SK-N-SH treated with all-trans-retinoic acid at 6 μM for 48 hours (cell line): ENCODE results near the gene ANKRD2.

Source experiments
- ARNTL ChIP-seq: fragments of 450-650 bp; formaldehyde crosslinking; IDR thresholded peaks from 2 replicates; pipeline ENCODE4 v1.5.0; 2020; ENCODE audit warnings: low read depth, mild to moderate bottlenecking, moderate library complexity, borderline replicate concordance
- BACH2 ChIP-seq: fragments of 250-450 bp; sonication (Bioruptor Pico); IDR thresholded peaks from 2 replicates; pipeline ENCODE4 v1.9.0; 2021; ENCODE audit warnings: mild to moderate bottlenecking, borderline replicate concordance
- CSDC2 ChIP-seq: fragments of 250-450 bp; sonication (Bioruptor Pico); IDR thresholded peaks from 2 replicates; pipeline ENCODE4 v1.5.0; 2020; ENCODE audit warnings: mild to moderate bottlenecking, moderate library complexity
- GLIS3 ChIP-seq: fragments of 250-450 bp; sonication (Bioruptor Pico); IDR thresholded peaks from 2 replicates; pipeline ENCODE4 v1.5.0; 2020; ENCODE audit warnings: mild to moderate bottlenecking, moderate library complexity
- ISL1 ChIP-seq: fragments of 250-450 bp; sonication (Bioruptor Pico); IDR thresholded peaks from 2 replicates; pipeline ENCODE4 v2.1.2; 2022; ENCODE audit warnings: mild to moderate bottlenecking, moderate library complexity
- ZC3H10 ChIP-seq: fragments of 250-450 bp; sonication (Bioruptor Pico); IDR thresholded peaks from 2 replicates; pipeline ENCODE4 v1.5.1; 2021; ENCODE audit warnings: mild to moderate bottlenecking, moderate library complexity
- ZFP3 ChIP-seq: fragments of 250-450 bp; sonication (Bioruptor Pico); IDR thresholded peaks from 2 replicates; pipeline ENCODE4 v1.5.0; 2020; ENCODE audit warnings: mild to moderate bottlenecking, moderate library complexity
- ZFP30 ChIP-seq: fragments of 450-650 bp; formaldehyde crosslinking; IDR thresholded peaks from 2 replicates; pipeline ENCODE4 v1.5.0; 2022; ENCODE audit warnings: mild to moderate bottlenecking, moderate library complexity
- ZNF565 ChIP-seq: fragments of 450-650 bp; formaldehyde crosslinking; conservative IDR thresholded peaks from 2 replicates; pipeline ENCODE4 v1.5.0; 2020; ENCODE audit warnings: low read depth, mild to moderate bottlenecking, moderate library complexity
- ZNF70 ChIP-seq: fragments of 450-650 bp; formaldehyde crosslinking; IDR thresholded peaks from 2 replicates; pipeline ENCODE4 v1.5.0; 2020; ENCODE audit warnings: mild to moderate bottlenecking, moderate library complexity
- ZNF8 ChIP-seq: fragments of 450-650 bp; formaldehyde crosslinking; IDR thresholded peaks from 2 replicates; pipeline ENCODE4 v1.5.0; 2020; ENCODE audit warnings: mild to moderate bottlenecking, moderate library complexity
- TF ChIP-seq, protein P1 (sequence below): fragments of 250-450 bp; sonication (Bioruptor Pico); IDR thresholded peaks from 2 replicates; pipeline ENCODE4 v1.8.0; 2021; ENCODE audit warnings: low read depth, mild to moderate bottlenecking, moderate library complexity, borderline replicate concordance
- TF ChIP-seq, protein P2 (sequence below): fragments of 250-450 bp; sonication (Bioruptor Pico); IDR thresholded peaks from 2 replicates; pipeline ENCODE4 v1.5.0; 2020; ENCODE audit warnings: mild to moderate bottlenecking, moderate library complexity
- TF ChIP-seq, protein P3 (sequence below): fragments of 250-450 bp; sonication (Bioruptor Pico); IDR thresholded peaks from 2 replicates; pipeline ENCODE4 v1.8.0; 2020; ENCODE audit warnings: mild to moderate bottlenecking, moderate library complexity, borderline replicate concordance

DNA sequence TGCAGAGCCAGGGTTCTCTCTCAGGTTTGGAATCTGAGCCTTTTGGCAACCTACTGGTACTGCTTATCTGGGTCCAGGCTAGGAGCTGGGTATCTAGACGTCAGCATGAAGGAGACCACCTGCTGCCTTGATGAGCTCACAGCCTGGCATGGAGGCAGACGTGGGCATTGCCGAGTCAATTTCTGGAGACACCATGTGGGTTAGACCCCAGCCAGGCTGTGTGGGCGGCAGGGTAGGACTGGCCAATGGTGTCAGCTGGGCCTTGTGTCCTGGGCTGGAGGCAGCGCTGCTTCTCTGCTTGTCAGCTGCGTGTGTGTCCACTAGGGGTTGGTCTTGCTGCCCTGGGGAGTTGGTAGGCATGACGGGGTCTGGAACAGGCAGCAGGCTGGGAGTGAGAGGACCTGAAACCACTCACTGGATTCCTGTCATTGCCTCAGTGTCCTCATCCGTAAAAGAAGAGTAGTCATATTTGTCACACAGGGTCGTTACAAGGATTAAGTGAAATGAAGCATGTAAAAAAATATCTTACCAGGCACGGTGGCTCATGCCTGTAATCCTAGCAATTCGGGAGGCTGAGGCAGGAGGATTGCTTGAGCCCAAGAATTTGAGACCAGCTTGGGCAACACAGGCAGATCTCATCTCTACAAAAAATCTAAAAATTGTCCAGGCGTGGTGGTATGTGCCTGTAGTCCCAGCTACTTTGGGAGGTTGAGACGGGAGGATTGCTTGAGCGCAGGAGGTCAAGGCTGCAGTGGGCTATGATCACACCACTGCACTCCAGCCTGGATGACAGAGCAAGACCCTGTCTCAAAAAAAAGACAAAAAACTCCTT lies 31.7 kb upstream of the ANKRD2 start:
- TF ChIP-seq GLIS3 (CRISPR knock-in tag) (no peak), ZC3H10 (no peak), ISL1 (CRISPR knock-in tag) (no peak), BACH2 (no peak), ZNF565 (CRISPR knock-in tag) (no peak), ARNTL (CRISPR knock-in tag) (no peak), CSDC2 (CRISPR knock-in tag) (no peak), ZNF8 (no peak), ZNF70 (CRISPR knock-in tag) (no peak), ZFP3 (CRISPR knock-in tag) (no peak), ZFP30 (no peak)
- TF ChIP-seq, protein P1, sequence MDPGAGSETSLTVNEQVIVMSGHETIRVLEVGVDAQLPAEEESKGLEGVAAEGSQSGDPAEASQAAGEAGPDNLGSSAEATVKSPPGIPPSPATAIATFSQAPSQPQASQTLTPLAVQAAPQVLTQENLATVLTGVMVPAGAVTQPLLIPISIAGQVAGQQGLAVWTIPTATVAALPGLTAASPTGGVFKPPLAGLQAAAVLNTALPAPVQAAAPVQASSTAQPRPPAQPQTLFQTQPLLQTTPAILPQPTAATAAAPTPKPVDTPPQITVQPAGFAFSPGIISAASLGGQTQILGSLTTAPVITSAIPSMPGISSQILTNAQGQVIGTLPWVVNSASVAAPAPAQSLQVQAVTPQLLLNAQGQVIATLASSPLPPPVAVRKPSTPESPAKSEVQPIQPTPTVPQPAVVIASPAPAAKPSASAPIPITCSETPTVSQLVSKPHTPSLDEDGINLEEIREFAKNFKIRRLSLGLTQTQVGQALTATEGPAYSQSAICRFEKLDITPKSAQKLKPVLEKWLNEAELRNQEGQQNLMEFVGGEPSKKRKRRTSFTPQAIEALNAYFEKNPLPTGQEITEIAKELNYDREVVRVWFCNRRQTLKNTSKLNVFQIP (CRISPR knock-in tag) = no peak
- TF ChIP-seq, protein P2, sequence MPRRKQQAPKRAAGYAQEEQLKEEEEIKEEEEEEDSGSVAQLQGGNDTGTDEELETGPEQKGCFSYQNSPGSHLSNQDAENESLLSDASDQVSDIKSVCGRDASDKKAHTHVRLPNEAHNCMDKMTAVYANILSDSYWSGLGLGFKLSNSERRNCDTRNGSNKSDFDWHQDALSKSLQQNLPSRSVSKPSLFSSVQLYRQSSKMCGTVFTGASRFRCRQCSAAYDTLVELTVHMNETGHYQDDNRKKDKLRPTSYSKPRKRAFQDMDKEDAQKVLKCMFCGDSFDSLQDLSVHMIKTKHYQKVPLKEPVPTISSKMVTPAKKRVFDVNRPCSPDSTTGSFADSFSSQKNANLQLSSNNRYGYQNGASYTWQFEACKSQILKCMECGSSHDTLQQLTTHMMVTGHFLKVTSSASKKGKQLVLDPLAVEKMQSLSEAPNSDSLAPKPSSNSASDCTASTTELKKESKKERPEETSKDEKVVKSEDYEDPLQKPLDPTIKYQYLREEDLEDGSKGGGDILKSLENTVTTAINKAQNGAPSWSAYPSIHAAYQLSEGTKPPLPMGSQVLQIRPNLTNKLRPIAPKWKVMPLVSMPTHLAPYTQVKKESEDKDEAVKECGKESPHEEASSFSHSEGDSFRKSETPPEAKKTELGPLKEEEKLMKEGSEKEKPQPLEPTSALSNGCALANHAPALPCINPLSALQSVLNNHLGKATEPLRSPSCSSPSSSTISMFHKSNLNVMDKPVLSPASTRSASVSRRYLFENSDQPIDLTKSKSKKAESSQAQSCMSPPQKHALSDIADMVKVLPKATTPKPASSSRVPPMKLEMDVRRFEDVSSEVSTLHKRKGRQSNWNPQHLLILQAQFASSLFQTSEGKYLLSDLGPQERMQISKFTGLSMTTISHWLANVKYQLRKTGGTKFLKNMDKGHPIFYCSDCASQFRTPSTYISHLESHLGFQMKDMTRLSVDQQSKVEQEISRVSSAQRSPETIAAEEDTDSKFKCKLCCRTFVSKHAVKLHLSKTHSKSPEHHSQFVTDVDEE (CRISPR knock-in tag) = no peak
- TF ChIP-seq, protein P3, sequence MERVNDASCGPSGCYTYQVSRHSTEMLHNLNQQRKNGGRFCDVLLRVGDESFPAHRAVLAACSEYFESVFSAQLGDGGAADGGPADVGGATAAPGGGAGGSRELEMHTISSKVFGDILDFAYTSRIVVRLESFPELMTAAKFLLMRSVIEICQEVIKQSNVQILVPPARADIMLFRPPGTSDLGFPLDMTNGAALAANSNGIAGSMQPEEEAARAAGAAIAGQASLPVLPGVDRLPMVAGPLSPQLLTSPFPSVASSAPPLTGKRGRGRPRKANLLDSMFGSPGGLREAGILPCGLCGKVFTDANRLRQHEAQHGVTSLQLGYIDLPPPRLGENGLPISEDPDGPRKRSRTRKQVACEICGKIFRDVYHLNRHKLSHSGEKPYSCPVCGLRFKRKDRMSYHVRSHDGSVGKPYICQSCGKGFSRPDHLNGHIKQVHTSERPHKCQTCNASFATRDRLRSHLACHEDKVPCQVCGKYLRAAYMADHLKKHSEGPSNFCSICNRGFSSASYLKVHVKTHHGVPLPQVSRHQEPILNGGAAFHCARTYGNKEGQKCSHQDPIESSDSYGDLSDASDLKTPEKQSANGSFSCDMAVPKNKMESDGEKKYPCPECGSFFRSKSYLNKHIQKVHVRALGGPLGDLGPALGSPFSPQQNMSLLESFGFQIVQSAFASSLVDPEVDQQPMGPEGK (CRISPR knock-in tag) = no peak
